ENCODE measurements around the gene CELSR3. TPM values are rescaled to one million over a fixed set of nuclear protein-coding genes. Genes with fewer than 3 reads are reported as not detected.

Gene CELSR3, protein sequence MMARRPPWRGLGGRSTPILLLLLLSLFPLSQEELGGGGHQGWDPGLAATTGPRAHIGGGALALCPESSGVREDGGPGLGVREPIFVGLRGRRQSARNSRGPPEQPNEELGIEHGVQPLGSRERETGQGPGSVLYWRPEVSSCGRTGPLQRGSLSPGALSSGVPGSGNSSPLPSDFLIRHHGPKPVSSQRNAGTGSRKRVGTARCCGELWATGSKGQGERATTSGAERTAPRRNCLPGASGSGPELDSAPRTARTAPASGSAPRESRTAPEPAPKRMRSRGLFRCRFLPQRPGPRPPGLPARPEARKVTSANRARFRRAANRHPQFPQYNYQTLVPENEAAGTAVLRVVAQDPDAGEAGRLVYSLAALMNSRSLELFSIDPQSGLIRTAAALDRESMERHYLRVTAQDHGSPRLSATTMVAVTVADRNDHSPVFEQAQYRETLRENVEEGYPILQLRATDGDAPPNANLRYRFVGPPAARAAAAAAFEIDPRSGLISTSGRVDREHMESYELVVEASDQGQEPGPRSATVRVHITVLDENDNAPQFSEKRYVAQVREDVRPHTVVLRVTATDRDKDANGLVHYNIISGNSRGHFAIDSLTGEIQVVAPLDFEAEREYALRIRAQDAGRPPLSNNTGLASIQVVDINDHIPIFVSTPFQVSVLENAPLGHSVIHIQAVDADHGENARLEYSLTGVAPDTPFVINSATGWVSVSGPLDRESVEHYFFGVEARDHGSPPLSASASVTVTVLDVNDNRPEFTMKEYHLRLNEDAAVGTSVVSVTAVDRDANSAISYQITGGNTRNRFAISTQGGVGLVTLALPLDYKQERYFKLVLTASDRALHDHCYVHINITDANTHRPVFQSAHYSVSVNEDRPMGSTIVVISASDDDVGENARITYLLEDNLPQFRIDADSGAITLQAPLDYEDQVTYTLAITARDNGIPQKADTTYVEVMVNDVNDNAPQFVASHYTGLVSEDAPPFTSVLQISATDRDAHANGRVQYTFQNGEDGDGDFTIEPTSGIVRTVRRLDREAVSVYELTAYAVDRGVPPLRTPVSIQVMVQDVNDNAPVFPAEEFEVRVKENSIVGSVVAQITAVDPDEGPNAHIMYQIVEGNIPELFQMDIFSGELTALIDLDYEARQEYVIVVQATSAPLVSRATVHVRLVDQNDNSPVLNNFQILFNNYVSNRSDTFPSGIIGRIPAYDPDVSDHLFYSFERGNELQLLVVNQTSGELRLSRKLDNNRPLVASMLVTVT (N-terminal part only)
- total RNA-seq (2022) (35.4 and 39.0 TPM in 2 replicates), Bru-seq, nascent RNA (percentile 59 among the genes with signal in this experiment), BruChase-seq, experiment 1, labeled RNA remaining after a 2-hour chase (percentile 73 among the genes with signal in this experiment), BruChase-seq, experiment 2, labeled RNA remaining after a 6-hour chase (percentile 90 among the genes with signal in this experiment)
- long read RNA-seq, partial matches to known transcripts = 11 of 29 reads
- long read RNA-seq, other reads (novel, unspliced or antisense) = 16 of 29 reads

GRCh38 chr3:48662753-48663488 lies at the start of gene CELSR3:
Gene CELSR3 (minus strand): TSS chr3:48662886. CDS start chr3:48662634, 252 bp downstream.
- H3K9me3 Mint-ChIP-seq (ENCODE audit: unreplicated experiment) = no peaks in the 10 kb centered on the region
- Histone ChIP-seq H3K4me3 (ENCODE audit: low read depth, low read length) (peak within 1 kb of the TSS; percentile 65), H3K9me3 (no peaks in the 10 kb centered on the region), H3K27me3 (replicated peaks; ENCODE audit: control insufficient read depth, insufficient read depth, low read length) (no peaks in the 10 kb centered on the region), H3K36me3 (ENCODE audit: control insufficient read depth, insufficient read depth, low read length) (peaks cover 7% of the 10 kb centered on the region), H3K4me1 (peaks cover 10% of the 10 kb centered on the region)
- H3K36me3 Mint-ChIP-seq (ENCODE audit: insufficient read depth, unreplicated experiment) = peaks cover 73% of the 10 kb centered on the region
- H3K4me3 Mint-ChIP-seq (ENCODE audit: unreplicated experiment) = peak within 1 kb of the TSS; percentile 93
- H3K27ac Mint-ChIP-seq (ENCODE audit: unreplicated experiment) = peak within 1 kb of the TSS; percentile 99
- H3K27me3 Mint-ChIP-seq (ENCODE audit: insufficient read depth, unreplicated experiment) = no peaks in the 10 kb centered on the region
- TSS peak; percentile 74 for BruUV-seq (replicated peaks)
- no peak for TF ChIP-seq CTCF (IDR thresholded peaks at IDR 0.05; ENCODE audit: insufficient read depth in 1 of 2, low read depth in 1 of 2, low read length in 1 of 2, severe bottlenecking in 1 of 2, unreplicated experiment in 1 of 2)
- intact Hi-C loops (cut with micrococcal nuclease; ENCODE audit: unreplicated experiment) = loop anchor here (1.0 to 10.0 kb wide), 4 partner anchors 28 to 198 kb away; partner anchors contain the start of genes PFKFB4, SLC26A6 and UQCRC1
- DNase-seq = peak; percentile 90 to 91
- ChIA-PET CTCF (interaction anchor here (0.7 to 2.1 kb wide), 5 partner anchors 23 to 434 kb away, joined by 3 to 7 read pairs (median 4); partner anchors contain the start of genes SLC26A6 and UQCRC1), POLR2A (interaction anchor here (0.5 to 2.7 kb wide), 12 partner anchors 11 to 996 kb away, joined by 3 to 14 read pairs (median 4); partner anchors contain the start of genes IP6K2, NCKIPSD, NDUFAF3 and PFKFB4)
- peaks cover 5% of the 10 kb centered on the region for H3K4me1 Mint-ChIP-seq (ENCODE audit: low read depth, unreplicated experiment)

GRCh38 chr3:48711727-48712126 lies 49.0 kb upstream of the CELSR3 start:
- TF ChIP-seq CTCF (IDR thresholded peaks at IDR 0.05; ENCODE audit: insufficient read depth in 1 of 2, low read depth in 1 of 2, low read length in 1 of 2, severe bottlenecking in 1 of 2, unreplicated experiment in 1 of 2) = no peak
- Histone ChIP-seq H3K36me3 (ENCODE audit: control insufficient read depth, insufficient read depth, low read length) (peaks cover 5% of the 10 kb centered on the region), H3K27me3 (replicated peaks; ENCODE audit: control insufficient read depth, insufficient read depth, low read length) (no peaks in the 10 kb centered on the region), H3K9me3 (no peaks in the 10 kb centered on the region), H3K4me3 (ENCODE audit: low read depth, low read length) (no peak overlapping the region), H3K4me1 (no peaks in the 10 kb centered on the region; the same call in 1 of the 2 replicates)
- CTCF ChIA-PET = no interaction called here
- Mint-ChIP-seq H3K36me3 (ENCODE audit: insufficient read depth, unreplicated experiment) (peaks cover 84% of the 10 kb centered on the region), H3K9me3 (ENCODE audit: unreplicated experiment) (no peaks in the 10 kb centered on the region), H3K27ac (ENCODE audit: unreplicated experiment) (no peak overlapping the region), H3K4me3 (ENCODE audit: unreplicated experiment) (no peak overlapping the region), H3K27me3 (ENCODE audit: insufficient read depth, unreplicated experiment) (no peaks in the 10 kb centered on the region), H3K4me1 (ENCODE audit: low read depth, unreplicated experiment) (no peaks in the 10 kb centered on the region)
- intact Hi-C loops (cut with micrococcal nuclease; ENCODE audit: unreplicated experiment) = loop anchor here (10.0 kb wide), 1 partner anchor 203 kb away; the partner anchor contains the start of gene ARIH2
- no peak for DNase-seq
- BruUV-seq (replicated peaks) = no TSS peak
- POLR2A ChIA-PET = no interaction called here

All from Caco-2 (cell line).